ENCODE results near the gene CCDC102A.

Gene CCDC102A

GRCh38 chr16:57493767-57494166, 42.6 kb downstream of the CCDC102A start:
- no peak overlapping the region for H3K27ac ChIP-seq (ENCODE audit: poor library complexity, severe bottlenecking)
- no peak overlapping the region for H3K4me3 ChIP-seq (ENCODE audit: severe bottlenecking)
- H3K27me3 ChIP-seq (ENCODE audit: insufficient read depth, poor library complexity, severe bottlenecking): no peaks in the 10 kb centered on the region
- DNase-seq (ENCODE audit: low spot score) (no peak), ATAC-seq (ENCODE audit: low read depth) (no peak)
- H3K9me3 ChIP-seq (ENCODE audit: severe bottlenecking): no peaks in the 10 kb centered on the region
- no peaks in the 10 kb centered on the region for H3K36me3 ChIP-seq (ENCODE audit: low read depth)
- TF ChIP-seq CTCF (IDR thresholded peaks at IDR 0.05; ENCODE audit: poor library complexity, severe bottlenecking): no peak
- no peaks in the 10 kb centered on the region for H3K4me1 ChIP-seq (ENCODE audit: insufficient read depth, poor library complexity, severe bottlenecking)

GRCh38 chr16:57489229-57489628, 47.1 kb downstream of the CCDC102A start:
- H3K4me1 ChIP-seq (ENCODE audit: insufficient read depth, poor library complexity, severe bottlenecking): peaks cover 4% of the 10 kb centered on the region
- H3K9me3 ChIP-seq (ENCODE audit: severe bottlenecking): no peaks in the 10 kb centered on the region
- no peak overlapping the region for H3K27ac ChIP-seq (ENCODE audit: poor library complexity, severe bottlenecking)
- no peaks in the 10 kb centered on the region for H3K36me3 ChIP-seq (ENCODE audit: low read depth)
- no peak for TF ChIP-seq CTCF (IDR thresholded peaks at IDR 0.05; ENCODE audit: poor library complexity, severe bottlenecking)
- H3K4me3 ChIP-seq (ENCODE audit: severe bottlenecking): no peak overlapping the region
- DNase-seq (ENCODE audit: low spot score) (no peak), ATAC-seq (ENCODE audit: low read depth) (no peak)
- no peaks in the 10 kb centered on the region for H3K27me3 ChIP-seq (ENCODE audit: insufficient read depth, poor library complexity, severe bottlenecking)

- H3K27me3 ChIP-seq (ENCODE audit: insufficient read depth, poor library complexity, severe bottlenecking): no peaks in the 10 kb centered on the region
- H3K9me3 ChIP-seq (ENCODE audit: severe bottlenecking): no peaks in the 10 kb centered on the region
- H3K36me3 ChIP-seq (ENCODE audit: low read depth): no peaks in the 10 kb centered on the region
- peaks cover 4% of the 10 kb centered on the region for H3K4me1 ChIP-seq (ENCODE audit: insufficient read depth, poor library complexity, severe bottlenecking)
- DNase-seq (ENCODE audit: low spot score) (no peak), ATAC-seq (ENCODE audit: low read depth) (no peak)
- H3K27ac ChIP-seq (ENCODE audit: poor library complexity, severe bottlenecking): no peak overlapping the region
- TF ChIP-seq CTCF (IDR thresholded peaks at IDR 0.05; ENCODE audit: poor library complexity, severe bottlenecking): no peak
- peak overlapping the region; percentile 69 for H3K4me3 ChIP-seq (ENCODE audit: severe bottlenecking)
These were observed 49.2 kb downstream of the CCDC102A start for GRCh38 chr16:57486858-57487834.

GRCh38 chr16:57485916-57486857, 50.2 kb downstream of the CCDC102A start, which contains the start of gene DOK4:
DOK4 (minus strand) TSS chr16:57486493; CDS start chr16:57479507, 6,986 bp downstream.
- Histone ChIP-seq H3K4me1 (ENCODE audit: insufficient read depth, poor library complexity, severe bottlenecking) (peaks cover 4% of the 10 kb centered on the region), H3K27ac (ENCODE audit: poor library complexity, severe bottlenecking) (no peak within 1 kb of the TSS), H3K9me3 (ENCODE audit: severe bottlenecking) (no peaks in the 10 kb centered on the region), H3K27me3 (ENCODE audit: insufficient read depth, poor library complexity, severe bottlenecking) (no peaks in the 10 kb centered on the region), H3K4me3 (ENCODE audit: severe bottlenecking) (peak within 1 kb of the TSS; percentile 69), H3K36me3 (ENCODE audit: low read depth) (no peaks in the 10 kb centered on the region)
- TF ChIP-seq CTCF (IDR thresholded peaks at IDR 0.05; ENCODE audit: poor library complexity, severe bottlenecking): no peak
- peak; percentile 77 for DNase-seq (ENCODE audit: low spot score)
- peak; percentile 95 for ATAC-seq (ENCODE audit: low read depth)

Measured in RWPE2 (cell line).